Tibial nerve (tissue), 4 donors: Measurements from ENCODE around the gene EPHX1.

Experiments
- CTCF ChIP-seq, 5 experiments: fragments of 200-600 bp in 3 of 5; fragments of 450-650 bp in 2 of 5; sonication (generic) in 3 of 5; IDR thresholded peaks; one replicate each; pipeline ENCODE4 v1.5.1; 2016 to 2019; ENCODE audit warnings: antibody characterized with exemption in 5 of 5, mild to moderate bottlenecking in 3 of 5, moderate library complexity in 2 of 5
- EP300 ChIP-seq, 2 donors: sonication (generic); formaldehyde crosslinking; IDR thresholded peaks; one replicate each; pipeline ENCODE4 v1.6.1; 2017; ENCODE audit warnings: antibody characterized with exemption in 2 of 2, mild to moderate bottlenecking in 1 of 2
- POLR2A ChIP-seq, 2 donors: fragments of 450-650 bp; IDR thresholded peaks; one replicate each; pipeline ENCODE4 v1.6.1; 2017; ENCODE audit warnings: antibody characterized with exemption in 2 of 2, mild to moderate bottlenecking in 2 of 2, moderate library complexity in 2 of 2

- no peak for TF ChIP-seq CTCF (IDR thresholded peaks at IDR 0.05)
- no peak for TF ChIP-seq POLR2A (IDR thresholded peaks at IDR 0.05)
- TF ChIP-seq EP300 (IDR thresholded peaks at IDR 0.05): no peak
Measured at GRCh38 chr1:225823811-225824261, 13.9 kb downstream of the EPHX1 start.
